ENCODE measurements around the gene KCNK5.

The KCNK5 gene

GRCh38 chr6:39197521-39197920 lies 31.8 kb downstream of the KCNK5 start:
- no peak for DNase-seq

- DNase-seq = no peak
Measured at GRCh38 chr6:39196673-39197091, 32.6 kb downstream of the KCNK5 start.

GRCh38 chr6:39195792-39196385 lies 33.4 kb downstream of the KCNK5 start:
- DNase-seq = no peak

- DNase-seq = no peak
Measured at GRCh38 chr6:39194466-39194865, 34.8 kb downstream of the KCNK5 start.

GRCh38 chr6:39193201-39193791 lies 36.0 kb downstream of the KCNK5 start:
- DNase-seq = no peak

- no peak for DNase-seq
Measured at GRCh38 chr6:39192736-39193135, 36.5 kb downstream of the KCNK5 start.

GRCh38 chr6:39191236-39191930 lies 37.9 kb downstream of the KCNK5 start:
- DNase-seq = no peak

- no peak for DNase-seq
Measured at GRCh38 chr6:39190545-39191235, 38.6 kb downstream of the KCNK5 start.

- no peak for DNase-seq
Measured at GRCh38 chr6:39189915-39190544, 39.2 kb downstream of the KCNK5 start.

- no peak for DNase-seq
Measured at GRCh38 chr6:39189131-39189530, 40.1 kb downstream of the KCNK5 start.

- no peak for DNase-seq
Measured at GRCh38 chr6:39188571-39188970, 40.7 kb downstream of the KCNK5 start.

GRCh38 chr6:39188098-39188450 lies 41.2 kb downstream of the KCNK5 start:
- DNase-seq = no peak

GRCh38 chr6:39184906-39185580 lies 44.2 kb downstream of the KCNK5 start:
- DNase-seq = no peak

GRCh38 chr6:39182604-39183003 lies 46.7 kb downstream of the KCNK5 start:
- no peak for DNase-seq

- no peak for DNase-seq
Measured at GRCh38 chr6:39181826-39182225, 47.4 kb downstream of the KCNK5 start.

GRCh38 chr6:39181333-39181732 lies 47.9 kb downstream of the KCNK5 start:
- no peak for DNase-seq

GRCh38 chr6:39178804-39179203 lies 50.5 kb downstream of the KCNK5 start:
- no peak for DNase-seq

- DNase-seq = no peak
Measured at GRCh38 chr6:39178235-39178634, 51.0 kb downstream of the KCNK5 start.

GRCh38 chr6:39177130-39177529 lies 52.1 kb downstream of the KCNK5 start:
- DNase-seq = no peak

GRCh38 chr6:39173270-39173669 lies 56.0 kb downstream of the KCNK5 start:
- DNase-seq = no peak

GRCh38 chr6:39172377-39172757 lies 56.9 kb downstream of the KCNK5 start:
- no peak for DNase-seq

- DNase-seq = no peak
Measured at GRCh38 chr6:39171489-39172376, 57.5 kb downstream of the KCNK5 start.
